Nephron progenitor cell (in vitro differentiated cells): Measurements from ENCODE around the gene NT5DC2.

Experiments
- DNase-seq: peaks from one replicate; pipeline ENCODE4 v3.0.0; 2021
- H3K27ac Mint-ChIP-seq: 2 replicates; pipeline ENCODE4 v1.8.0; 2021; ENCODE audit warnings: mild to moderate bottlenecking, moderate library complexity, mixed read lengths
- H3K27me3 Mint-ChIP-seq: 2 replicates; pipeline ENCODE4 v1.8.0; 2021; ENCODE audit warnings: mild to moderate bottlenecking, low read depth, mixed read lengths; ENCODE audit not compliant: poor library complexity
- H3K36me3 Mint-ChIP-seq: 2 replicates; pipeline ENCODE4 v1.8.0; 2021; ENCODE audit warnings: low read depth, mixed read lengths
- H3K4me1 Mint-ChIP-seq: 2 replicates; pipeline ENCODE4 v1.8.0; 2021; ENCODE audit warnings: mixed read lengths
- H3K4me3 Mint-ChIP-seq: 2 replicates; pipeline ENCODE4 v1.8.0; 2021; ENCODE audit warnings: mild to moderate bottlenecking, moderate library complexity, mixed read lengths
- H3K9me3 Mint-ChIP-seq: 2 replicates; pipeline ENCODE4 v1.8.0; 2021; ENCODE audit warnings: mild to moderate bottlenecking, moderate library complexity, mixed read lengths
- CTCF ChIP-seq: fragments of 200-600 bp; sonication (generic); IDR thresholded peaks from 2 replicates; pipeline ENCODE4 v1.5.0; 2021; ENCODE audit warnings: antibody characterized with exemption

The NT5DC2 gene

GRCh38 chr3:52536369-52537164 is 2.9 kb upstream of the NT5DC2 start, which contains the start of gene UQCC5:
Gene UQCC5 (plus strand): TSS chr3:52536605. CDS start chr3:52536756, 151 bp downstream.
- H3K36me3 Mint-ChIP-seq: peaks cover 23% of the 10 kb centered on the region
- DNase-seq: peak; percentile 96
- peaks cover 63% of the 10 kb centered on the region for H3K4me1 Mint-ChIP-seq
- peak within 1 kb of the TSS; percentile 99 for H3K4me3 Mint-ChIP-seq
- no peaks in the 10 kb centered on the region for H3K9me3 Mint-ChIP-seq
- H3K27ac Mint-ChIP-seq: peak within 1 kb of the TSS; percentile 100
- no peak for TF ChIP-seq CTCF
- no peaks in the 10 kb centered on the region for H3K27me3 Mint-ChIP-seq

- DNase-seq: no peak
- Mint-ChIP-seq H3K9me3 (no peaks in the 10 kb centered on the region), H3K27me3 (no peaks in the 10 kb centered on the region), H3K4me1 (peaks cover 63% of the 10 kb centered on the region), H3K36me3 (peaks cover 18% of the 10 kb centered on the region), H3K4me3 (peak overlapping the region; percentile 69), H3K27ac (no peak overlapping the region)
- no peak for TF ChIP-seq CTCF
These were observed 2.4 kb upstream of the NT5DC2 start for GRCh38 chr3:52536112-52536368.

GRCh38 chr3:52535411-52536111 is 1.9 kb upstream of the NT5DC2 start:
- no peak for DNase-seq
- Mint-ChIP-seq H3K27me3 (no peaks in the 10 kb centered on the region), H3K9me3 (no peaks in the 10 kb centered on the region), H3K4me1 (peaks cover 63% of the 10 kb centered on the region), H3K36me3 (peaks cover 18% of the 10 kb centered on the region), H3K4me3 (peak overlapping the region; percentile 84), H3K27ac (no peak overlapping the region)
- no peak for TF ChIP-seq CTCF

- no peaks in the 10 kb centered on the region for H3K9me3 Mint-ChIP-seq
- no peak for TF ChIP-seq CTCF
- H3K27ac Mint-ChIP-seq: peak overlapping the region; percentile 85
- H3K36me3 Mint-ChIP-seq: peaks cover 20% of the 10 kb centered on the region
- no peak for DNase-seq
- H3K27me3 Mint-ChIP-seq: no peaks in the 10 kb centered on the region
- peak overlapping the region; percentile 84 for H3K4me3 Mint-ChIP-seq
- H3K4me1 Mint-ChIP-seq: peaks cover 72% of the 10 kb centered on the region
These were observed 875 bp upstream of the NT5DC2 start for GRCh38 chr3:52534281-52535183.

- peak; percentile 59 for DNase-seq
- H3K27ac Mint-ChIP-seq: no peak overlapping the region
- peak overlapping the region; percentile 88 for H3K4me3 Mint-ChIP-seq
- no peaks in the 10 kb centered on the region for H3K9me3 Mint-ChIP-seq
- H3K27me3 Mint-ChIP-seq: no peaks in the 10 kb centered on the region
- H3K4me1 Mint-ChIP-seq: peaks cover 63% of the 10 kb centered on the region
- H3K36me3 Mint-ChIP-seq: peaks cover 16% of the 10 kb centered on the region
- no peak for TF ChIP-seq CTCF
These were observed 627 bp downstream of the NT5DC2 start for GRCh38 chr3:52532838-52533622.
